ENCODE measurements around the gene JAK1.

GRCh38 chr1:64963466-64963865 lies 2.9 kb downstream of the JAK1 start:
- no peak for TF ChIP-seq CTCF (IDR thresholded peaks at IDR 0.05)
- TF ChIP-seq POLR2A (IDR thresholded peaks at IDR 0.05), result no peak
